ENCODE measurements around the gene SWSAP1. TPM values are rescaled to one million over a fixed set of nuclear protein-coding genes. Genes with fewer than 3 reads are reported as not detected.

The SWSAP1 gene
- total and polyA plus RNA-seq, 2 of the 4 experiments (the other 2 are of a cell fraction) = 0.36 to 1.6 TPM

DNA sequence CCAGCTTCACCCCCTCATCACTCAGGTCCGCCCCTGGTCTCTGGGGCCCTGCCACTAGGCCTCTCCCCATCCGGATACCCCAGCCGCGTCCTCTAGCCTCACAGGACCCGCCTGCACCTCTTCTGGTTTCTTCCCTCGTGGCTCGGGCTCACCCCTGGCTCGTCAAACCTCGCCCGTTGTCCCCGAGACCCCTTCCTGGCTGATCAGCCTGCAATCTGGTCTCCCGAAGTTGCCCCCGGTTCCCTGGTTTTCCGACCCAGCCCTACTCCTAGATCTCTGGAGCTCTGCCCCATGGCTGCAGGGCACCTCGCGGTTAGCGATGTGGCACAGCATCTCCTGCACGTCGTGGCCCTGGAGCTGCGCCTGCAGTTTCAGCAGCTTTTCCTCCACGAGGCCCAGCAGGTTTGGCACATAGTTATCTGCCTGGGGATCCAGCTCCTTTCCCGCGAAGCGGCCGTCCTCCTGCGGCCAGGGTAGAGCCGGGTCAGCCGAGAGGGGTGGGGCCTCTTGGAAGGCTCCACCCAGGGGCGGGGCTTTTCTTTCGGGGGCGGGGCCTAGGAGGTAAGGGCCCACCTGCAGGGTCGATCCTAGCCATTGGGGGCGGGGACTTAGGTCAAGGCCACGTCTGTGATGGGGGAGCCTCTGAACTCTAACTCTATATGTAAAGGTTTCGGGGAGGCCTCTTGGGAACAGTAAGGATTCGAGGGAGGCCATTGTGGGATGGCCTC lies 47.1 kb downstream of the SWSAP1 start:
- Histone ChIP-seq H3K9me3 (ENCODE audit: control insufficient read depth, insufficient read depth, low read length) (no peaks in the 10 kb centered on the region), H2AK5ac (ENCODE audit: low read depth, low read length) (no peak overlapping the region), H3K56ac (ENCODE audit: extremely low read depth, insufficient read depth, low read length) (no peak overlapping the region), H2BK15ac (ENCODE audit: low read depth, low read length) (no peak overlapping the region), H3K4me1 (ENCODE audit: control insufficient read depth, insufficient read depth, low read length) (peaks cover 2% of the 10 kb centered on the region; the same call in 1 of the 2 replicates), H3K27ac (ENCODE audit: insufficient read depth, low read length) (no peak overlapping the region), H4K8ac (ENCODE audit: low read depth in 2 of 2, low read length in 2 of 2) (no peak overlapping the region), H3K4ac (ENCODE audit: low read depth, low read length) (no peak overlapping the region), H3K27me3 (ENCODE audit: control insufficient read depth, insufficient read depth, low read length) (peaks cover 44% of the 10 kb centered on the region), H2BK5ac (ENCODE audit: low read depth, low read length, poor library complexity, severe bottlenecking) (no peak overlapping the region), H3K79me1 (ENCODE audit: low read depth in 1 of 2, low read length in 2 of 2) (no peaks in the 10 kb centered on the region), H3K18ac (ENCODE audit: low read depth, low read length) (no peak overlapping the region), H3K23ac (ENCODE audit: low read depth, low read length) (no peak overlapping the region), H4K20me1 (ENCODE audit: insufficient read depth, low read length) (no peaks in the 10 kb centered on the region), H2AK9ac (replicated peaks; ENCODE audit: low read depth, low read length, poor library complexity) (no peak overlapping the region), H4K91ac (ENCODE audit: insufficient read depth, low read depth, low read length) (no peak overlapping the region), H2BK120ac (ENCODE audit: low read depth, low read length) (no peak overlapping the region), H3K4me2 (ENCODE audit: low read depth, low read length) (no peak overlapping the region), H2AFZ (replicated peaks; ENCODE audit: low read length, poor library complexity) (peak overlapping the region; percentile 62), H2BK20ac (ENCODE audit: low read depth, low read length) (no peak overlapping the region), H3K14ac (replicated peaks; ENCODE audit: low read depth, low read length) (no peak overlapping the region), H3K9me1 (ENCODE audit: insufficient read depth, low read length) (no peaks in the 10 kb centered on the region), H3K4me3 (ENCODE audit: insufficient read depth, low read depth, low read length) (no peak overlapping the region), H3K36me3 (ENCODE audit: control insufficient read depth, insufficient read depth, low read length) (no peaks in the 10 kb centered on the region), H3K9ac (ENCODE audit: low read depth, low read length) (no peak overlapping the region), H4K5ac (ENCODE audit: low read depth, low read length) (no peak overlapping the region)
- TF ChIP-seq, protein P1, sequence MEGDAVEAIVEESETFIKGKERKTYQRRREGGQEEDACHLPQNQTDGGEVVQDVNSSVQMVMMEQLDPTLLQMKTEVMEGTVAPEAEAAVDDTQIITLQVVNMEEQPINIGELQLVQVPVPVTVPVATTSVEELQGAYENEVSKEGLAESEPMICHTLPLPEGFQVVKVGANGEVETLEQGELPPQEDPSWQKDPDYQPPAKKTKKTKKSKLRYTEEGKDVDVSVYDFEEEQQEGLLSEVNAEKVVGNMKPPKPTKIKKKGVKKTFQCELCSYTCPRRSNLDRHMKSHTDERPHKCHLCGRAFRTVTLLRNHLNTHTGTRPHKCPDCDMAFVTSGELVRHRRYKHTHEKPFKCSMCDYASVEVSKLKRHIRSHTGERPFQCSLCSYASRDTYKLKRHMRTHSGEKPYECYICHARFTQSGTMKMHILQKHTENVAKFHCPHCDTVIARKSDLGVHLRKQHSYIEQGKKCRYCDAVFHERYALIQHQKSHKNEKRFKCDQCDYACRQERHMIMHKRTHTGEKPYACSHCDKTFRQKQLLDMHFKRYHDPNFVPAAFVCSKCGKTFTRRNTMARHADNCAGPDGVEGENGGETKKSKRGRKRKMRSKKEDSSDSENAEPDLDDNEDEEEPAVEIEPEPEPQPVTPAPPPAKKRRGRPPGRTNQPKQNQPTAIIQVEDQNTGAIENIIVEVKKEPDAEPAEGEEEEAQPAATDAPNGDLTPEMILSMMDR (conservative IDR thresholded peaks at IDR 0.05; ENCODE audit: low read depth, low read length) = no peak
- TF ChIP-seq FOS (IDR thresholded peaks at IDR 0.05; ENCODE audit: low read depth, low read length) (no peak), POLR2A (IDR thresholded peaks at IDR 0.05; ENCODE audit: low read depth, low read length) (no peak), MAZ (IDR thresholded peaks at IDR 0.05; ENCODE audit: borderline replicate concordance, low read depth, low read length) (no peak), RAD21 (IDR thresholded peaks at IDR 0.05; ENCODE audit: low read length) (no peak), RFX5 (IDR thresholded peaks at IDR 0.05; ENCODE audit: low read depth, low read length) (no peak), CEBPB (IDR thresholded peaks at IDR 0.05; ENCODE audit: low read depth, low read length) (no peak), SMC3 (IDR thresholded peaks at IDR 0.05; ENCODE audit: low read depth, low read length) (no peak), NFE2L2 (IDR thresholded peaks at IDR 0.05; ENCODE audit: low read depth, low read length) (no peak), RCOR1 (IDR thresholded peaks at IDR 0.05; ENCODE audit: insufficient replicate concordance, low read length) (no peak), BHLHE40 (IDR thresholded peaks at IDR 0.05; ENCODE audit: low read depth, low read length) (no peak), CHD1 (IDR thresholded peaks at IDR 0.05; ENCODE audit: low read depth, low read length) (no peak)
- TF ChIP-seq, protein P2, sequence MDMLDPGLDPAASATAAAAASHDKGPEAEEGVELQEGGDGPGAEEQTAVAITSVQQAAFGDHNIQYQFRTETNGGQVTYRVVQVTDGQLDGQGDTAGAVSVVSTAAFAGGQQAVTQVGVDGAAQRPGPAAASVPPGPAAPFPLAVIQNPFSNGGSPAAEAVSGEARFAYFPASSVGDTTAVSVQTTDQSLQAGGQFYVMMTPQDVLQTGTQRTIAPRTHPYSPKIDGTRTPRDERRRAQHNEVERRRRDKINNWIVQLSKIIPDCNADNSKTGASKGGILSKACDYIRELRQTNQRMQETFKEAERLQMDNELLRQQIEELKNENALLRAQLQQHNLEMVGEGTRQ (IDR thresholded peaks at IDR 0.05; ENCODE audit: low read depth, low read length) = no peak
- TF ChIP-seq, protein P3, sequence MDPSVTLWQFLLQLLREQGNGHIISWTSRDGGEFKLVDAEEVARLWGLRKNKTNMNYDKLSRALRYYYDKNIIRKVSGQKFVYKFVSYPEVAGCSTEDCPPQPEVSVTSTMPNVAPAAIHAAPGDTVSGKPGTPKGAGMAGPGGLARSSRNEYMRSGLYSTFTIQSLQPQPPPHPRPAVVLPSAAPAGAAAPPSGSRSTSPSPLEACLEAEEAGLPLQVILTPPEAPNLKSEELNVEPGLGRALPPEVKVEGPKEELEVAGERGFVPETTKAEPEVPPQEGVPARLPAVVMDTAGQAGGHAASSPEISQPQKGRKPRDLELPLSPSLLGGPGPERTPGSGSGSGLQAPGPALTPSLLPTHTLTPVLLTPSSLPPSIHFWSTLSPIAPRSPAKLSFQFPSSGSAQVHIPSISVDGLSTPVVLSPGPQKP (IDR thresholded peaks at IDR 0.05; ENCODE audit: borderline replicate concordance, low read depth, low read length) = no peak
- no TSS peak for BruUV-seq (replicated peaks)
- intact Hi-C loops (cut with micrococcal nuclease) (loop anchor here (5.0 kb wide), 1 partner anchor 39 kb away; the partner anchor contains the start of gene EPOR), dilution Hi-C loops (cut with HindIII; ENCODE audit: low sequenced_read_pairs, unreplicated experiment) (no loop called here), in situ Hi-C loops (cut with MboI; ENCODE audit: low sequenced_read_pairs) (no loop called here)
- ChIA-PET POLR2A (ENCODE audit: unreplicated experiment) (no interaction called here), CTCF (interaction anchor here (0.6 to 1.5 kb wide), 2 partner anchors 14 to 25 kb away, joined by 3 to 4 read pairs; partner anchors contain the start of genes ODAD3 and PRKCSH)
- DNase-seq = no peak
- ATAC-seq (ENCODE audit: low read depth) = no peak
- WGBS, 2 experiments (ENCODE audit: extremely low coverage in 2 of 2, insufficient read length in 1 of 2) = 27% methylated on average over 13 of the region's 36 CpGs; no CpG with 5 or more reads in 1 of the 2 experiments

All from IMR-90 (cell line).